ENCODE measurements around the gene DNAJC30. TPM values are rescaled to one million over a fixed set of nuclear protein-coding genes. Genes with fewer than 3 reads are reported as not detected.

DNAJC30 gene
- total RNA-seq, 2 experiments from 2014 or later = 14.0 to 14.4 TPM

GRCh38 chr7:73717991-73718405 lies 34.7 kb upstream of the DNAJC30 start:
- Histone ChIP-seq H3K9me3 (ENCODE audit: control insufficient read depth in 1 of 2, insufficient read depth in 1 of 2, low read length in 2 of 2) (no peaks in the 10 kb centered on the region), H3K36me3 (ENCODE audit: insufficient read depth, low read length) (peaks cover 3% of the 10 kb centered on the region), H3K27ac (ENCODE audit: low read depth in 1 of 2, low read length in 2 of 2) (peak overlapping the region in 1 of 2 donors; percentile 12), H3K4me3 (ENCODE audit: low read length) (peak overlapping the region; percentile 75), H3K27me3 (ENCODE audit: control insufficient read depth in 1 of 2, insufficient read depth in 2 of 2, low read length in 2 of 2) (no peaks in the 10 kb centered on the region), H3K4me1 (ENCODE audit: insufficient read depth, low read length) (peaks cover 44% of the 10 kb centered on the region)
- TF ChIP-seq, protein P1, sequence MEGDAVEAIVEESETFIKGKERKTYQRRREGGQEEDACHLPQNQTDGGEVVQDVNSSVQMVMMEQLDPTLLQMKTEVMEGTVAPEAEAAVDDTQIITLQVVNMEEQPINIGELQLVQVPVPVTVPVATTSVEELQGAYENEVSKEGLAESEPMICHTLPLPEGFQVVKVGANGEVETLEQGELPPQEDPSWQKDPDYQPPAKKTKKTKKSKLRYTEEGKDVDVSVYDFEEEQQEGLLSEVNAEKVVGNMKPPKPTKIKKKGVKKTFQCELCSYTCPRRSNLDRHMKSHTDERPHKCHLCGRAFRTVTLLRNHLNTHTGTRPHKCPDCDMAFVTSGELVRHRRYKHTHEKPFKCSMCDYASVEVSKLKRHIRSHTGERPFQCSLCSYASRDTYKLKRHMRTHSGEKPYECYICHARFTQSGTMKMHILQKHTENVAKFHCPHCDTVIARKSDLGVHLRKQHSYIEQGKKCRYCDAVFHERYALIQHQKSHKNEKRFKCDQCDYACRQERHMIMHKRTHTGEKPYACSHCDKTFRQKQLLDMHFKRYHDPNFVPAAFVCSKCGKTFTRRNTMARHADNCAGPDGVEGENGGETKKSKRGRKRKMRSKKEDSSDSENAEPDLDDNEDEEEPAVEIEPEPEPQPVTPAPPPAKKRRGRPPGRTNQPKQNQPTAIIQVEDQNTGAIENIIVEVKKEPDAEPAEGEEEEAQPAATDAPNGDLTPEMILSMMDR (IDR thresholded peaks at IDR 0.05) = no peak
- intact Hi-C loops (cut with DNase I, micrococcal nuclease) = loop anchor here (2.0 to 5.0 kb wide), 3 partner anchors 21 to 891 kb away; partner anchors contain the start of genes ABHD11 (in 1 of the 2) and TYW1B (in 1 of the 2)
- Mint-ChIP-seq H3K27ac (peak overlapping the region; percentile 76), H3K9me3 (no peaks in the 10 kb centered on the region), H3K27me3 (peaks cover 4% of the 10 kb centered on the region), H3K36me3 (ENCODE audit: low read depth) (no peaks in the 10 kb centered on the region), H3K4me3 (peak overlapping the region; percentile 95), H3K4me1 (ENCODE audit: low read depth) (peaks cover 16% of the 10 kb centered on the region)
- DNase-seq (peak; percentile 39 to 86 (median 66)), ATAC-seq (ENCODE audit: poor library complexity) (peak; percentile 73)
- ChIA-PET CTCF (interaction anchor here (0.6 to 1.0 kb wide), 3 partner anchors 17 to 249 kb away, joined by 3 to 5 read pairs (median 4); no protein-coding TSS in a partner anchor), POLR2A (interaction anchor here (1.0 to 1.3 kb wide), 2 partner anchors 20 to 125 kb away, joined by 3 to 5 read pairs; partner anchors contain the start of genes ABHD11 and METTL27)

DNA sequence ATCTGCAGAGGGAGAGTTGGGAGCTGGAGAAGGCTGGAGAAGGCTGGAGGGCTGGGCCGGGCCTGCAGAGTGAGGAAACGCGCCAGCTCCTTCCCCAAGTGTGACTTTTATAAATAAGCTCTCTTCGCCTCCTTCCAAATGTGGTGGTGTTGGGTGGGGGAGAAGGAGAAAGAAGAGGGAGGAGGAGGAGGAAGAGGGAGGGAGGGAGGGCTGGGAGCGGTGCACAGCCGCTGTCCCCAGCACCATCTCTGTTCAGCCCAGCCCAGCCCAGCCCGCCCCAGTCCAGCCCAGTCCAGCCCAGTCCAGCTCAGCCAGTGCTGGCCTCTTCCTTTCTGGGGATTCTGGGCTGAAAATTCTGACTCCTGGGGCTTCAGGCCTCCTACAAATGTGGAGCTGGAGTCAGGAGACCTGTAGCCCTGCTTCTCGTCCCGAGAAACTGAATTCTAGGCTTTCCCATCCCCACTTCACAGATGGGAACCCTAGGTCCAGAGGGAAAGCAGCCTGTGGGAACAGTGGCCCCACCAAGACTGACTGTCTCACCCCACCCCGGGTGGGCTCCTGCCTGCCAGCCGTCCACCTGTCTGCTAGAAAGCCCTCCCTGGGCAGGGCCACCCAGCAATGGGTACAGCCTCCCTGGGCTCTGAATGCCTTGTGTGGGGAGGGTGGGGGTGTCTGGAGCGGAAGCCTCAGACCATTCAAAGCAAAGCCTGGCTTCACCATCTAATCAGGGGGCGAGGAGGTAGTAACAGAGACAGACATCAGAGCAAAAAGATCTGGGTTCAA lies 34.0 kb upstream of the DNAJC30 start:
- peaks cover 3% of the 10 kb centered on the region for H3K36me3 ChIP-seq (ENCODE audit: insufficient read depth, low read length)
- no peaks in the 10 kb centered on the region for H3K9me3 ChIP-seq (ENCODE audit: control insufficient read depth in 1 of 2, insufficient read depth in 1 of 2, low read length in 2 of 2)
- Mint-ChIP-seq H3K36me3 (ENCODE audit: low read depth) (no peaks in the 10 kb centered on the region), H3K27ac (peak overlapping the region; percentile 76), H3K4me1 (ENCODE audit: low read depth) (peaks cover 16% of the 10 kb centered on the region), H3K27me3 (peaks cover 4% of the 10 kb centered on the region), H3K4me3 (peak overlapping the region; percentile 95), H3K9me3 (no peaks in the 10 kb centered on the region)
- intact Hi-C loops (cut with DNase I, micrococcal nuclease) = loop anchor here in 1 of 2 experiments (5.0 kb wide), 1 partner anchor 890 kb away; the partner anchor contains the start of gene TYW1B
- no peak overlapping the region for H3K27ac ChIP-seq (ENCODE audit: low read depth in 1 of 2, low read length in 2 of 2)
- H3K4me1 ChIP-seq (ENCODE audit: insufficient read depth, low read length) = peaks cover 44% of the 10 kb centered on the region
- H3K4me3 ChIP-seq (ENCODE audit: low read length) = peak overlapping the region; percentile 75
- no peak for DNase-seq
- no peaks in the 10 kb centered on the region for H3K27me3 ChIP-seq (ENCODE audit: control insufficient read depth in 1 of 2, insufficient read depth in 2 of 2, low read length in 2 of 2)
- no peak for ATAC-seq (ENCODE audit: poor library complexity)
- TF ChIP-seq, protein P1 (IDR thresholded peaks at IDR 0.05) = no peak
- CTCF ChIA-PET = interaction anchor here (0.6 to 1.0 kb wide), 4 partner anchors 18 to 249 kb away, joined by 3 to 5 read pairs (median 4); no protein-coding TSS in a partner anchor
- POLR2A ChIA-PET = interaction anchor here (1.0 to 1.3 kb wide), 2 partner anchors 21 to 125 kb away, joined by 3 to 5 read pairs; partner anchors contain the start of genes ABHD11 and METTL27

- no peaks in the 10 kb centered on the region for H3K9me3 ChIP-seq (ENCODE audit: control insufficient read depth in 1 of 2, insufficient read depth in 1 of 2, low read length in 2 of 2)
- TF ChIP-seq, protein P1 (IDR thresholded peaks at IDR 0.05) = no peak
- H3K27ac Mint-ChIP-seq = no peak overlapping the region
- peaks cover 3% of the 10 kb centered on the region for H3K36me3 ChIP-seq (ENCODE audit: insufficient read depth, low read length)
- H3K4me3 Mint-ChIP-seq = no peak overlapping the region
- ChIA-PET POLR2A (no interaction called here), CTCF (interaction anchor here (0.9 kb wide), 1 partner anchor 19 kb away, joined by 3 read pairs; no protein-coding TSS in a partner anchor)
- H3K4me3 ChIP-seq (ENCODE audit: low read length) = no peak overlapping the region
- no peak overlapping the region for H3K27ac ChIP-seq (ENCODE audit: low read depth in 1 of 2, low read length in 2 of 2)
- H3K4me1 Mint-ChIP-seq (ENCODE audit: low read depth) = peaks cover 16% of the 10 kb centered on the region
- H3K27me3 Mint-ChIP-seq = peaks cover 4% of the 10 kb centered on the region
- H3K9me3 Mint-ChIP-seq = no peaks in the 10 kb centered on the region
- no peaks in the 10 kb centered on the region for H3K27me3 ChIP-seq (ENCODE audit: control insufficient read depth in 1 of 2, insufficient read depth in 2 of 2, low read length in 2 of 2)
- no peak for DNase-seq
- no peak for ATAC-seq (ENCODE audit: poor library complexity)
- intact Hi-C loops (cut with DNase I, micrococcal nuclease) = loop anchor here in 1 of 2 experiments (5.0 kb wide), 1 partner anchor 889 kb away; the partner anchor contains the start of gene TYW1B
- no peaks in the 10 kb centered on the region for H3K36me3 Mint-ChIP-seq (ENCODE audit: low read depth)
- H3K4me1 ChIP-seq (ENCODE audit: insufficient read depth, low read length) = peaks cover 44% of the 10 kb centered on the region
Measured at GRCh38 chr7:73716318-73716890, 33.2 kb upstream of the DNAJC30 start.

Measured in CD4-positive, alpha-beta T cell (primary cell).